Activated CD8-positive, alpha-beta T cell treated with anti-CD3 and anti-CD28 coated beads, Interleukin-2, amount 10 ng/mL, durations not matched to agents 7 days and 5 days (primary cell): Measurements from ENCODE around the gene MITF. TPM values are rescaled to one million over a fixed set of nuclear protein-coding genes. Genes with fewer than 3 reads are reported as not detected.

Experiments used
- ATAC-seq: fragments of 150-1000 bp; cut with Tn5 transposase; one replicate; pipeline ENCODE4 v1.10.0; 2021; ENCODE audit warnings: moderate library complexity
- CTCF ChIA-PET: fragments of 350-600 bp; sonication (Branson Sonifier 250); formaldehyde crosslinking; loops from one replicate; lab custom pipeline; 2021; ENCODE audit warnings: antibody characterized with exemption; lab: Charles Lee
- POLR2A ChIA-PET: fragments of 350-600 bp; sonication (Branson Sonifier 250); formaldehyde crosslinking; loops from one replicate; lab custom pipeline; 2021; ENCODE audit warnings: antibody characterized with exemption; lab: Charles Lee
- DNase-seq: peaks from one replicate; pipeline ENCODE4 v3.0.0-alpha.2; 2020
- H3K27ac Mint-ChIP-seq: one replicate; pipeline ENCODE4 v1.8.0; 2021; ENCODE audit warnings: mild to moderate bottlenecking, mixed read lengths
- H3K27me3 Mint-ChIP-seq: one replicate; pipeline ENCODE4 v1.8.0; 2021; ENCODE audit warnings: low read depth, mixed read lengths
- H3K36me3 Mint-ChIP-seq: one replicate; pipeline ENCODE4 v1.8.0; 2021; ENCODE audit warnings: low read depth, mixed read lengths
- H3K4me1 Mint-ChIP-seq: one replicate; pipeline ENCODE4 v1.8.0; 2021; ENCODE audit warnings: low read depth, mixed read lengths
- H3K4me3 Mint-ChIP-seq: one replicate; pipeline ENCODE4 v1.8.0; 2021; ENCODE audit warnings: mild to moderate bottlenecking, mixed read lengths
- H3K9me3 Mint-ChIP-seq: one replicate; pipeline ENCODE4 v1.8.0; 2022; ENCODE audit warnings: mixed read lengths; ENCODE audit not compliant: insufficient read depth
- total RNA-seq, 2 experiments: library from RNA; stranded (reverse); gene quantifications; one replicate each; pipeline ENCODE4 v1.2.3, GENCODE V29; 2021

The MITF gene
- total RNA-seq, 2 experiments from 2014 or later = not detected

DNA sequence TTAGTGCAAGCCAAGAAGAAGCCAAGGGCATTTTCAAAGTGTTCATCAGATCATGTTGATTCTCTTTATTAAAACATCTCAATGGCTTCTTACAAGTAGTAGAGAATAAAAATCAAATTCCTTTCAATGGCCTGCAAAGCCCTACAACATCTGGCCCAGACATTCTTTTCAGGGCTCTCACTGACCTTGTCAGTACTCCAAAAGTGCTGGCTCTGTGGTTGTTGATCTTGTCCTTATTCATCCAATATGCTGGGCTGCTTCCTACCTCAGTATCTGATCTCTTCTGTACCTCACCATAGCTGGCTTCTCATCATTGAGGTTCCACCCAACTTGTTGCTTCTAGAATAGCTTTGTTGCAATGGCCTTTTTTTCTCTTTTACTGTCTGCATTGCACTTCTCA is 186.2 kb downstream of the MITF start:
- Mint-ChIP-seq H3K9me3 (no peaks in the 10 kb centered on the region), H3K27me3 (no peaks in the 10 kb centered on the region), H3K36me3 (no peaks in the 10 kb centered on the region), H3K4me3 (no peak overlapping the region), H3K27ac (no peak overlapping the region), H3K4me1 (no peaks in the 10 kb centered on the region)
- ATAC-seq (no peak), DNase-seq (no peak)
- ChIA-PET CTCF (no interaction called here), POLR2A (no interaction called here)

DNA sequence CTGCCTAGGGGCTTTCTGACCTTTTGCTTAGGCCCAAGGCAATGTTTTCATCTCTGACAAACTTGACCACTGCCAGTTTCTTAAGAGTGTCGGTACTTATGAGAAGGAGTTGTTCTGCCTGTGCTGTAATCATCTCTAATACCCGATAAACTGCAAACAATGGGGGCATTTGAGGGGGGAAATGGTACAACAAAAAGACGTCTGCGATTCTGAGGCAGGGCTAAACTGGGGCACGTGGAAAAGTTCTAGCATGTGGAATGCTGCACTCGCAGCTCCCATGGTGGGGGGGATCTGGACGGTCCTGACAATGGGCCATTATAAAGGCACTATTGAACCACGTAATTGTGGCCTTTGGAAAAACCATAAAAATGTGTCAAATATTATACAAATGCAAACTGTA is 187.1 kb downstream of the MITF start:
- H3K27me3 Mint-ChIP-seq = no peaks in the 10 kb centered on the region
- no peaks in the 10 kb centered on the region for H3K36me3 Mint-ChIP-seq
- ChIA-PET POLR2A (no interaction called here), CTCF (no interaction called here)
- no peak for DNase-seq
- H3K4me3 Mint-ChIP-seq = no peak overlapping the region
- H3K9me3 Mint-ChIP-seq = no peaks in the 10 kb centered on the region
- H3K4me1 Mint-ChIP-seq = no peaks in the 10 kb centered on the region
- no peak for ATAC-seq
- H3K27ac Mint-ChIP-seq = no peak overlapping the region

GRCh38 chr3:69927571-69927970 is 188.3 kb downstream of the MITF start:
- DNase-seq (no peak), ATAC-seq (no peak)
- Mint-ChIP-seq H3K36me3 (no peaks in the 10 kb centered on the region), H3K27ac (no peak overlapping the region), H3K9me3 (no peaks in the 10 kb centered on the region), H3K4me1 (no peaks in the 10 kb centered on the region), H3K4me3 (no peak overlapping the region), H3K27me3 (no peaks in the 10 kb centered on the region)
- CTCF ChIA-PET = no interaction called here
- POLR2A ChIA-PET = no interaction called here

DNA sequence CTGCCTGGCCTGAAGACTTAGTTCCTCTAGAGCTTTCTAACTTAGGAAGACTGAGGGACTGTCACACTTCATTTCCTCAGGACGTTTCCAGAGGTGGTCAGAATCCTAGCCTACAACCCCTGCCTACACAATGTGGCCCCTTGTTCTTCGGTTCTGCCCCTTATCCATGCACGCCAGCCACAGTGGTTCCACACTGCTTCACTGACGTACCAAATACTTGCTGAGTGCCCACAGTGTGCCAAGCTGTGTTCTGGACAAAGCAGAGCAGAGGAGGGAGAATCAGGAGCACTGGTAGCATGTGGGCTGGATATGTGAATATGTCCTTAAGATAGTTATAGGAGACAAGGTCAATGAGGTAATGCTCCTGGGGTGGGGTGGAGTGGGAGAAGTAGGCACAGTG is 189.8 kb downstream of the MITF start:
- Mint-ChIP-seq H3K36me3 (no peaks in the 10 kb centered on the region), H3K27me3 (no peaks in the 10 kb centered on the region), H3K27ac (no peak overlapping the region), H3K9me3 (no peaks in the 10 kb centered on the region), H3K4me1 (no peaks in the 10 kb centered on the region), H3K4me3 (no peak overlapping the region)
- ATAC-seq = no peak
- POLR2A ChIA-PET = no interaction called here
- no peak for DNase-seq
- CTCF ChIA-PET = interaction anchor here (0.9 kb wide), 1 partner anchor 18 kb away, joined by 3 read pairs; no protein-coding TSS in a partner anchor

GRCh38 chr3:69930564-69930963 is 191.3 kb downstream of the MITF start:
- H3K36me3 Mint-ChIP-seq = no peaks in the 10 kb centered on the region
- POLR2A ChIA-PET = no interaction called here

DNA sequence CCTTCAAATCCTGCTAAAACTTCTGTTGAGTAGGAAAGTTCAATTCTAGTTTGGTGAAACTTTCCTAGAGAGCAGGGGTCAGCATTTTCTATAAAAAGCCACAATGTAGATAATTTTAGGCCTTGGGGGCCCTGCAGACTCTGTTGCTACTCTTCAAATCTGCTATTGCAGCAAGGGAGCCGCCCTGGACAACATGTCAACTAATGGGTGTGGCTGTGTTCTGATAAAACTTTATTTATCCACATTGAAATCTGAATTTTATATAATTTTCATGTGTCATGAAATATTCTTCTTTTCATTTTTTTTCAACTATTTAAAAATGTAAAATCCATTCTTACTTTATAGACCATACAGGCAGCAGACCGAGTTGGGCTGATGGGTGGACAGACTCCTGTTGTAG is 192.8 kb downstream of the MITF start:
- Mint-ChIP-seq H3K27ac (no peak overlapping the region), H3K36me3 (no peaks in the 10 kb centered on the region), H3K9me3 (no peaks in the 10 kb centered on the region), H3K27me3 (no peaks in the 10 kb centered on the region), H3K4me3 (no peak overlapping the region), H3K4me1 (no peaks in the 10 kb centered on the region)
- CTCF ChIA-PET = no interaction called here
- ATAC-seq (no peak), DNase-seq (no peak)
- POLR2A ChIA-PET = no interaction called here

More at GRCh38 chr3:69930564-69930963, 191.3 kb downstream of the MITF start:
- no peaks in the 10 kb centered on the region for H3K27me3 Mint-ChIP-seq
- no peaks in the 10 kb centered on the region for H3K4me1 Mint-ChIP-seq
- H3K27ac Mint-ChIP-seq = no peak overlapping the region
- CTCF ChIA-PET = no interaction called here
- ATAC-seq (no peak), DNase-seq (no peak)
- H3K9me3 Mint-ChIP-seq = no peaks in the 10 kb centered on the region
- H3K4me3 Mint-ChIP-seq = no peak overlapping the region

DNA sequence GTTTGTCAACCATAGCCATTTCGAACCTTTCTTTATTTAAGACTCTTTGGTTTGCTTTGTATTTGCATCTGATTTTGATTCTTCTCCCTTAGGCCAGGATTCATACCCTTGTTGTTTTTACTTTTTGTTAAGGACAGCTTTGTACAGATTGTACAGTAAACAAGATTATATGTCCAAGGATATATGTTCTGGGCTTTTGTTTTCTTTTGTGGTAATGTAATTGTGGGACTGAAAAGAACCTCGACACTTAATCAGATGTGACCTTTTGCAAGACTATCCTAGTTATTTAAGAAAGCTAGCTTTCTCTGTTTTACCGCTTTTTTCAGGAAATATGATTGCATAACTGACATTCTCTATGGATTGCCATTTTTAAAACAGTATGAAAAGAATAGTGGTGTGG is 193.2 kb downstream of the MITF start:
- Mint-ChIP-seq H3K4me1 (no peaks in the 10 kb centered on the region), H3K9me3 (no peaks in the 10 kb centered on the region), H3K27ac (no peak overlapping the region), H3K4me3 (no peak overlapping the region), H3K27me3 (no peaks in the 10 kb centered on the region), H3K36me3 (no peaks in the 10 kb centered on the region)
- POLR2A ChIA-PET = no interaction called here
- CTCF ChIA-PET = no interaction called here
- no peak for ATAC-seq
- no peak for DNase-seq

DNA sequence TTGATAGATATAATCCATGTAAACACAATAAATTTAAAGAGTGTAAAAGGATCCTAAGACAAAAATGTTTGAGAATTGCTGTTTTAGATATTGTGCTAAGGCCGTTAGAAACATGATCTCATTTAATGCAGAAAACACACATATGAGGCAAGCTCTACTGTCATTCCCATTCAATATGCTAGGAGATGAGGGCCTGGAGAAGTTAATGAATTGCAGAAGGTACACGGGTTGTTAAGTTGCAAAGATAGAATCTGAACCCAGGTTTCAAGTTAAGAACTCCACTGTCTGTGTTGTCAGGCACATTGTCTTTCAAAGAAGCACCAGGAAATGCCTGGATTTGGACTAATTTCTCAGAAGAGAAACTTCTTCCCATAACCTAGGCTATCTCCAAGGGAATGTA is 195.1 kb downstream of the MITF start:
- H3K4me3 Mint-ChIP-seq = no peak overlapping the region
- H3K9me3 Mint-ChIP-seq = no peaks in the 10 kb centered on the region
- ATAC-seq (no peak), DNase-seq (no peak)
- ChIA-PET POLR2A (no interaction called here), CTCF (no interaction called here)
- H3K36me3 Mint-ChIP-seq = no peaks in the 10 kb centered on the region
- no peak overlapping the region for H3K27ac Mint-ChIP-seq
- no peaks in the 10 kb centered on the region for H3K4me1 Mint-ChIP-seq
- H3K27me3 Mint-ChIP-seq = no peaks in the 10 kb centered on the region

DNA sequence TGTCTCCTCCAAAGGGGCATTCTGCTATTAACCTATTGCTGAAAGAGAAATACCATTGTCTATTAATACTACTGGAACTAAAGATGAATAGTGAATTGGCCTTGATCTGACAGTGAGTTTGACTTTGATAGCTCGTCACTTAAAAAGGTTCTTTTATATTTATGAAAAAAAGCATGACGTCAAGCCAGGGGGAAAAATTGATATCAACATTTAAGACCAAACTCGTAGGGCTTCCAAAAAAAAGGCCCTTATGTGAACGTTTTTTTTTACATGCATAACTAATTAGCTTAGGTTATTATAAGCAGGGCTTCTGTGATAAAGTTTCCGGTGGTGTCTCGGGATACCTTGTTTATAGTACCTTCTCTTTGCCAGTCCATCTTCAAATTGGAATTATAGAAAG is 197.0 kb downstream of the MITF start:
- no peak for ATAC-seq
- no peaks in the 10 kb centered on the region for H3K36me3 Mint-ChIP-seq
- CTCF ChIA-PET = no interaction called here

GRCh38 chr3:69938061-69938460 is 198.8 kb downstream of the MITF start:
- POLR2A ChIA-PET = no interaction called here
- Mint-ChIP-seq H3K27me3 (no peaks in the 10 kb centered on the region), H3K4me3 (no peak overlapping the region), H3K9me3 (no peaks in the 10 kb centered on the region), H3K27ac (no peak overlapping the region), H3K36me3 (no peaks in the 10 kb centered on the region), H3K4me1 (no peaks in the 10 kb centered on the region)
- DNase-seq (no peak), ATAC-seq (no peak)
- CTCF ChIA-PET = no interaction called here

More for the DNA sequence above, 197.0 kb downstream of the MITF start:
- Mint-ChIP-seq H3K27ac (no peak overlapping the region), H3K9me3 (no peaks in the 10 kb centered on the region), H3K4me1 (no peaks in the 10 kb centered on the region), H3K27me3 (no peaks in the 10 kb centered on the region), H3K4me3 (no peak overlapping the region)
- DNase-seq = no peak
- POLR2A ChIA-PET = no interaction called here

- no peak overlapping the region for H3K27ac Mint-ChIP-seq
Observed at GRCh38 chr3:69938931-69939330, 199.7 kb downstream of the MITF start.

GRCh38 chr3:69941037-69941436 is 201.8 kb downstream of the MITF start:
- Mint-ChIP-seq H3K27ac (no peak overlapping the region), H3K27me3 (no peaks in the 10 kb centered on the region), H3K4me1 (no peaks in the 10 kb centered on the region), H3K9me3 (no peaks in the 10 kb centered on the region), H3K36me3 (no peaks in the 10 kb centered on the region), H3K4me3 (no peak overlapping the region)
- no peak for ATAC-seq
- POLR2A ChIA-PET = no interaction called here
- CTCF ChIA-PET = no interaction called here
- no peak for DNase-seq

More at GRCh38 chr3:69938931-69939330, 199.7 kb downstream of the MITF start:
- Mint-ChIP-seq H3K36me3 (no peaks in the 10 kb centered on the region), H3K4me1 (no peaks in the 10 kb centered on the region), H3K4me3 (no peak overlapping the region), H3K27me3 (no peaks in the 10 kb centered on the region), H3K9me3 (no peaks in the 10 kb centered on the region)
- ATAC-seq (no peak), DNase-seq (no peak)
- ChIA-PET POLR2A (no interaction called here), CTCF (no interaction called here)

- ChIA-PET CTCF (no interaction called here), POLR2A (no interaction called here)
- H3K36me3 Mint-ChIP-seq = no peaks in the 10 kb centered on the region
- no peak overlapping the region for H3K4me3 Mint-ChIP-seq
- H3K27me3 Mint-ChIP-seq = no peaks in the 10 kb centered on the region
- H3K9me3 Mint-ChIP-seq = no peaks in the 10 kb centered on the region
- no peak overlapping the region for H3K27ac Mint-ChIP-seq
- no peaks in the 10 kb centered on the region for H3K4me1 Mint-ChIP-seq
- ATAC-seq (no peak), DNase-seq (no peak)
Observed at GRCh38 chr3:69941439-69942176, 202.3 kb downstream of the MITF start.
